ENCODE data around the gene MAN1A1. TPM values are rescaled to one million over a fixed set of nuclear protein-coding genes. Genes with fewer than 3 reads are reported as not detected.
"Not testable (repeated sequence)": the region's sequence is repeated elsewhere in the genome, so short reads cannot be mapped to it uniquely, and the experiment has no call there.

Gene MAN1A1
- total RNA-seq, 3 donors from 2014 or later: 45.1 to 74.2 (median 66.4) TPM

DNA sequence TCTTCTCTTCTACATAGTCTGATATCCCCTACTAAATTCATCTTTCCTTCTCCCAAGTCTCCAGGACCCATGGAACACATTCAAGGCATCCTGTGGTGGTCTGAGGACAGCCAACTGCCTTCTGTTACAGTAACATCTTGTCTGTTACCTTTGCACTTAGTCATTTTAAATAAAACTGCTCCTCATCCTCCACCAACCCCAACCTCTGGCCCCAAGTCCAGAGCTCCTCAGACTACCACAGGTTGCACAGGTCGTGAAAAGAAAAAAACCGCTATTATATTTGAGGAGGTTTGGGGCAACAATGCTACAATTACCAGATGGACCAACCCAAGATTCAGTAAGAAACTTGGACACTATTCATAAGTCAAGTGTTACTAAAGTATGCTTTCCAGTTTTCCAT is 49.9 kb downstream of the MAN1A1 start:
- DNase-seq (no peak), ATAC-seq (no peak)
- no peaks in the 10 kb centered on the region for H3K4me1 ChIP-seq (ENCODE audit: low read depth)
- H3K36me3 ChIP-seq (ENCODE audit: low read depth): no peaks in the 10 kb centered on the region
- H3K9me3 ChIP-seq: no peaks in the 10 kb centered on the region
- intact Hi-C loops (cut with DNase I, micrococcal nuclease): no loop called here
- TF ChIP-seq, protein P1, sequence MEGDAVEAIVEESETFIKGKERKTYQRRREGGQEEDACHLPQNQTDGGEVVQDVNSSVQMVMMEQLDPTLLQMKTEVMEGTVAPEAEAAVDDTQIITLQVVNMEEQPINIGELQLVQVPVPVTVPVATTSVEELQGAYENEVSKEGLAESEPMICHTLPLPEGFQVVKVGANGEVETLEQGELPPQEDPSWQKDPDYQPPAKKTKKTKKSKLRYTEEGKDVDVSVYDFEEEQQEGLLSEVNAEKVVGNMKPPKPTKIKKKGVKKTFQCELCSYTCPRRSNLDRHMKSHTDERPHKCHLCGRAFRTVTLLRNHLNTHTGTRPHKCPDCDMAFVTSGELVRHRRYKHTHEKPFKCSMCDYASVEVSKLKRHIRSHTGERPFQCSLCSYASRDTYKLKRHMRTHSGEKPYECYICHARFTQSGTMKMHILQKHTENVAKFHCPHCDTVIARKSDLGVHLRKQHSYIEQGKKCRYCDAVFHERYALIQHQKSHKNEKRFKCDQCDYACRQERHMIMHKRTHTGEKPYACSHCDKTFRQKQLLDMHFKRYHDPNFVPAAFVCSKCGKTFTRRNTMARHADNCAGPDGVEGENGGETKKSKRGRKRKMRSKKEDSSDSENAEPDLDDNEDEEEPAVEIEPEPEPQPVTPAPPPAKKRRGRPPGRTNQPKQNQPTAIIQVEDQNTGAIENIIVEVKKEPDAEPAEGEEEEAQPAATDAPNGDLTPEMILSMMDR (IDR thresholded peaks at IDR 0.05): no peak
- no peak overlapping the region for H3K4me3 ChIP-seq

DNA sequence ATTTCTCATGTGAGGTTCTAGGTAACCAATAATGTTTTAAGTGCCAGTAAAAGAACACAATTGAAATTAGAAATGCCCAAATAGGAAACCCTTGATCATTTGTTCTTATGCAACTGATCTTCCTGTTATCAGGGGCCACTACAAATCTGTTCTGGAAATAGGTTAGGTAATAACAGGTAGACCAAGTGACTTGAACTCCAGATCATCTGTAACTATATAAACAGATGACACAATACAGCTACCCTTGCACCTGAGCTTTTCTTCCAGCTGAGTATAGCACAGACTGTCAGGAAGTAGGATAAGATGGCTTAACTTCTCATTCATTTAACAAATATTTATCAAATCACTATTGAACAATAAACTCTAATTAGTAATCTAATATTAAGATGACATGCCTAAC is 52.5 kb downstream of the MAN1A1 start:
- intact Hi-C loops (cut with DNase I, micrococcal nuclease): no loop called here
- Histone ChIP-seq H3K9me3 (no peaks in the 10 kb centered on the region), H3K36me3 (ENCODE audit: low read depth) (no peaks in the 10 kb centered on the region), H3K4me1 (ENCODE audit: low read depth) (no peaks in the 10 kb centered on the region), H3K4me3 (no peak overlapping the region)
- DNase-seq: no peak
- TF ChIP-seq, protein P1 (IDR thresholded peaks at IDR 0.05): no peak
- no peak for ATAC-seq

DNA sequence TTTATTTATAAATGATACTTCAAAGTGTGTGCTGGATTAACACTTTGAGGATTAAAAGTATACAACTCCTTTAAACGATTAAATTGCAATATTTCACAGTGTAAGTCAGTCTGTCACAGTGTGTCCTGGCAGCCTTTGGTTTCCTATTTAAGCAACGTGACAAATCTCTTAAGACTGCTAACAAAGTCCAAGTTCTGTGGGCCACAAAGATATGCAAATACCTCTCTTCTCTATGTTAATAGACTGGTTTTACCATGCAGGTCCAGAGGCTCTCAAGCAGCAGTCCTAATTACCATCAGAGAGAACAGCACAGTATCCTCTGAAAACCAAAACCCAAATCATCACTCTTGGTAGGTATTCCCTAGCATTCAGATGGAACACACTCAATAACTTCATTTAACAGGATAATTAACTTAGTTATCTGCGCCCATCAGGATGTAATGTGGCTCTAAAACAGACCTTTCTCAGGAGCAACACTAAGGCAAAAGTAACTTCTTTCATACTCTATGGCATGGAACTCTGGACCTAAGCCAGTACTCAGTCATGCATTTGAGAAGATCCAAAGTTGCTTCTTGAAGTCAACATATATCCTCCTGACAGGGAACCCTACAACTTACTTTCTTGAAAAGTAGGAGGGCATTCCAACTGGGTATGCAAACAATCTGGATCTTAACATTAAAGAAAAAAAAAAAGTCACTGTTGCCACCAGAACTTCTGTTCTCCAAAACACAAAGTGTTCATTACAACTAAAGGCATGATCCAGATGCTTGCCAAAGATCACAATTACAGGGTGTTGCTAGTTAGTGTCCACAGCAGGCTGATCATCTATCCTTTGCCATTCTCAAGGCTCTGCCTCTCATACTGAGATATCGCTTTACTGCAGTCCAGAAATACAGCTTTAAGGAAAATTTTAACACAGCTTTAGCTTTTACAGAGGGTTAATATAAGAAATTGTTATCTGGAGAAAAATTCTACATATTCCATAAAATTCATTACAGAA is 53.2 kb downstream of the MAN1A1 start:
- TF ChIP-seq, protein P1 (IDR thresholded peaks at IDR 0.05): no peak
- no peaks in the 10 kb centered on the region for H3K9me3 ChIP-seq
- no peak for DNase-seq
- no peaks in the 10 kb centered on the region for H3K4me1 ChIP-seq (ENCODE audit: low read depth)
- intact Hi-C loops (cut with DNase I, micrococcal nuclease): no loop called here
- no peak for ATAC-seq
- H3K36me3 ChIP-seq (ENCODE audit: low read depth): no peaks in the 10 kb centered on the region
- H3K4me3 ChIP-seq: no peak overlapping the region

GRCh38 chr6:119294984-119295383 is 54.6 kb downstream of the MAN1A1 start:
- no peak for DNase-seq
- no peak overlapping the region for H3K4me3 ChIP-seq
- H3K4me1 ChIP-seq (ENCODE audit: low read depth): no peaks in the 10 kb centered on the region
- intact Hi-C loops (cut with DNase I, micrococcal nuclease): no loop called here
- no peak for ATAC-seq
- TF ChIP-seq, protein P1 (IDR thresholded peaks at IDR 0.05): no peak
- no peaks in the 10 kb centered on the region for H3K9me3 ChIP-seq
- H3K36me3 ChIP-seq (ENCODE audit: low read depth): no peaks in the 10 kb centered on the region

DNA sequence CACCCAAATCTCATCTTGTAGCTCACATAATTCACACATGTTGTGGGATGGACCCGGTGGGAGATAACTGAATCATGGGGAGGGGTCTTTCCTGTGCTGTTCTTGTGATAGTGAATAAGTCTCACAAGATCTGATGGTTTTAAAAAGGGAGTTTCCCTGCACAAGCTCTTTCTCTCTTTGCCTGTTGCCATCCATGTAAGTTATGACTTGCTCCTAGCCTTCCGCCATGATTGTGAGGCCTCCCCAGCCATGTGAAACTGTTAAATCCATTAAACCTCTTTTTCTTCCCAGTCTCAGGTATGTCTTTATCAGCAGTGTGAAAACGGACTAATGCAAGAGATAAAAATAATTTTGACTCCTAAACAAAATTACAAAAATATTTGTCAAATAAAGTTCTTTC is 58.5 kb downstream of the MAN1A1 start:
- DNase-seq; intact Hi-C loops (cut with DNase I, micrococcal nuclease); H3K4me3 ChIP-seq; H3K9me3 ChIP-seq; H3K36me3 ChIP-seq (ENCODE audit: low read depth); ATAC-seq; H3K4me1 ChIP-seq (ENCODE audit: low read depth): not testable (repeated sequence)

DNA sequence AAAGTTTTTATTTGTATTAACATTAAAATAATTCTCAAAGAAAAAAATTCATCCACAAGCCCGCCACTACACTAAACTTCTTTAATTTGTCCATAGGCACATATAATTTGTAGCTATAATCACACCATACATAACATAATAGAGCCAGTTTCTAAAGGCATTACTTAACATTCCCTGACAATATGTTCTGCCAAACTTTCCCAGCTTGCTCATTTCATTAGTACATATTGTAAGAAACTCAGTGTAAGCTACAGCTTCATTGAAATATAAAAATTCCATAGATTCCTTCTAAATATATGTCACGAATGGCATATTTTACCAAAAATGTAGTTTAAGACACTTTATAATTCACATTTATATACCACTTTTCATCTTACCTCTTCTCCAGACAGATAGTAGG is 59.3 kb downstream of the MAN1A1 start:
- Histone ChIP-seq H3K9me3 (no peaks in the 10 kb centered on the region), H3K4me3 (no peak overlapping the region), H3K4me1 (ENCODE audit: low read depth) (no peaks in the 10 kb centered on the region), H3K36me3 (ENCODE audit: low read depth) (no peaks in the 10 kb centered on the region)
- ATAC-seq (no peak), DNase-seq (no peak)
- TF ChIP-seq, protein P1 (IDR thresholded peaks at IDR 0.05): no peak
- intact Hi-C loops (cut with DNase I, micrococcal nuclease): no loop called here

All from mucosa of descending colon (tissue), 3 donors.